Peyer's patch (tissue), 4 donors: ENCODE data around the gene SDHA.
A peak's percentile ranks its signal among the peaks of the same experiment; 100 is the strongest.

ENCODE experiments used
- CTCF ChIP-seq, 6 experiments: fragments of 450-650 bp in 4 of 6; fragments of 200-600 bp in 2 of 6; sonication (generic) in 1 of 6; IDR thresholded peaks; one replicate each; pipeline ENCODE4 v1.5.1; 2017 to 2019; ENCODE audit warnings: antibody characterized with exemption in 6 of 6, mild to moderate bottlenecking in 3 of 6, moderate library complexity in 1 of 6
- POLR2A ChIP-seq, 2 donors: fragments of 450-650 bp; IDR thresholded peaks; one replicate each; pipeline ENCODE4 v1.5.1; 2017; ENCODE audit warnings: antibody characterized with exemption in 2 of 2, mild to moderate bottlenecking in 2 of 2, moderate library complexity in 2 of 2

GRCh38 chr5:188488-189481 is 29.3 kb upstream of the SDHA start:
- TF ChIP-seq POLR2A (IDR thresholded peaks at IDR 0.05): no peak
- peak; percentile 76 to 94 (median 92) for TF ChIP-seq CTCF (IDR thresholded peaks at IDR 0.05)
